ENCODE measurements around the gene CCDC18.
"Not testable (repeated sequence)": the region's sequence is repeated elsewhere in the genome, so short reads cannot be mapped to it uniquely, and the experiment has no call there.

GRCh38 chr1:93220716-93221115 lies 40.2 kb downstream of the CCDC18 start:
- TF ChIP-seq TARDBP (IDR thresholded peaks at IDR 0.05); ELF4 (IDR thresholded peaks at IDR 0.05); ARNT (IDR thresholded peaks at IDR 0.05); L3MBTL2 (conservative IDR thresholded peaks at IDR 0.05); BHLHE40 (IDR thresholded peaks at IDR 0.05; ENCODE audit: borderline replicate concordance); FOXA1 (IDR thresholded peaks at IDR 0.05); FOXM1 (IDR thresholded peaks at IDR 0.05; ENCODE audit: borderline replicate concordance); NFRKB (IDR thresholded peaks at IDR 0.05); SP1 (IDR thresholded peaks at IDR 0.05): not testable (repeated sequence)
